Measurements from ENCODE around the gene SNORC.
"Not testable (repeated sequence)": the region's sequence is repeated elsewhere in the genome, so short reads cannot be mapped to it uniquely, and the experiment has no call there.

The SNORC gene

GRCh38 chr2:232870018-232870765, at the start of gene SNORC:
Gene SNORC (plus strand): TSS chr2:232870264. CDS start chr2:232870342, 78 bp downstream.
- DNase-seq: no peak

DNA sequence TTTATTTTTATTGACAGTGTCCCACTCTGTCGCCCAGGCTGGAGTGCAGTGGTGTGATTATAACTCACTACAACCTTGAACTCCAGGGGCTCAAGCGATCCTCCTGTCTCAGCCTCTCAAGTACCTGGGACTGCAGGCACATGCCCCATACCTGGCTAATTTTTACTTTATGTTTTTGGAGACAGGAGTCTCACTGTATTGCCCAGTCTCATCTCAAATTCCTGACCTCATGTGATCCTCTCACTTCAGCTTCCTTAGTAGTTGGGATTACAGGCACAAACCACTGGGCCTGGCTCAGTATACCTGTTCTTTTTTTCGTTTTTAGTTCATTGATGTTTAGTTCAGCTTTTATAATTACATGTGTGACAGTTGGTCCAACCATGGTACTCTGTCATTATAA, 40.1 kb upstream of the SNORC start:
- DNase-seq: no peak

DNA sequence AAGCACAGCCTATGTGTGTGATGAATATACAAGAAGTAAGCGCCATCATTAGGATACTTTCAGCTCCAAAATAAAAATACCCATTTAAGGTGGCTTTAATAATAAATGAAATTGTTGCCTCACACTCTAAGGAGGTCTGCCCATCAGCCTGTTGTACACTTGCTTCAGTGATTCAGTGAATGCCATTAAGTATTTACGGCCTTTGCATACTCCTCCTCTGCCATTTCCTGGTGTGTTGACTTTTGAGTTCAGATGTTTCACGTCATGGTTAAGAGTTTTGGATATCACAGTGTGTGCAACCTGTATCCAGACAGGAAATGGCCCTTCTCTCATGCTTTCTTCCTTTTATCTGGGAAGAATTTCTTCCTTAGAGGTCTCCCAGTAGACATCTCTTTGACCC, 38.6 kb upstream of the SNORC start:
- DNase-seq: no peak

GRCh38 chr2:232833830-232834229, 36.2 kb upstream of the SNORC start:
- no peak for DNase-seq

DNA sequence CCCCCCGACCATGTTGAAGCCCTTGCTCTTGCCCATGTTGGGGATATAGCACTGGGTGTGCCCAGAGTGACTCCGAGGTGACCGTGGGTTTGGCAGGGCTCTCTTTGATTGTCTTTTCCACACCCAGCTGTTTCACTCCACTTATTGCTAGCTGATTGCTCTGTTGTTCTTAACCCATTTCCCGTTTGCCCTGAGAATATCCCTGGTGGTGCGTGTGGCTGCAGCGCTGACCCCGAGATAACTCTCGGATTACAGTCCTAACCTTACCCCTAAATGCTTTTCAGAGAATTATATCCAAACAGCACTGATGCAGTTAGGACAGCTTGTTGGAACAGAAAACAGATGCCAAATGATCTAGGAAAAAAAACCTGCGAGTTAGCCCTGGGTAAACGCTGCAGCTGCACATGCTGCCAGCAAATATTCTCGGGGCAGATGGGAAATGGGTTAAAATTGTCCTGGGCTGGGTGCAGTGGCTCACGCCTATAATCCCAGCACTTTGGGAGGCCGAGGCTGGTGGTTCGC, 34.3 kb upstream of the SNORC start:
- DNase-seq: no peak

DNA sequence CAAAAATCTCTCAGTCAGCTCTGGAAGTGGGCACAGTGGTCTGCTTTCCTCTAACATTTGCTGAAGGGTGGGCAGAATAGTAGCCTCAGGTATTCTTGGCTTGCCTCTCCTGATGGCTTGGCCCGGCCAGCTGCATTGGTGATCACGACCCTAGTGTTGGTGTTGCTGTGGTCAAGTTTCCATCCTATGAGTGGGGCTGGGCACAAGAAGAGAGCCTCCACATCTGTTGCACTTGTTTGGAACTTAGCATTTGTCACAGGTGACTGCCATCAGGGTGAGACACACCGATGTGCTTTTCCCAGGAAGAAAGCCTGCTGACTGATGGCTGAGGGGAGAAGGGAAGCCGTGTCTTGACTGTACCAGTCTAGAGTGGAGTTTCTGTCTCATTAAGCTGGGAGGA, 33.1 kb upstream of the SNORC start:
- DNase-seq: no peak

DNA sequence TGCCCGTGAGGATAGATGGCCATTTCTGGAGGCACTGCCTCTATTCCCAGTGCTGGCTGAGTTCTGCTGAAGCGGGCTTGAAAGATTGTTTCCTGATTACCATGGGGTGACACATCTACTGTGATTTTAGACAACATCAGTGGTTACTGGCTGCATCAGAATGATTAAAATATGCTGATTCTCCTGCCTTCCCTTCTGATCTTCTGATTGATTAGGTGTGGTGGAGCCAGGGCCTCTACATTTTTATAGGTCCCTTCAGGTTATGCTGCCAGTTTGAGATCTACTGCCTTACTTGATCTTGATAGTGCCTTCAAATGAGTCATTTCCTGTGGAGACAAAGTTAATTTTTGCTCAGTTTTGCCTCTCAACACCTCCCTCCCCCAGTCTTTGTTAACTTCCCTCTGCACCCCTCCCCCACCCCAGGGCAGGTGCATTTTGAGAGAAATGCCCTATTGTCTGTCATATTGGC, 31.6 kb upstream of the SNORC start:
- DNase-seq: peak; percentile 46

GRCh38 chr2:232839411-232840079, 30.5 kb upstream of the SNORC start:
- no peak for DNase-seq

GRCh38 chr2:232842689-232843088, 27.4 kb upstream of the SNORC start:
- no peak for DNase-seq

DNA sequence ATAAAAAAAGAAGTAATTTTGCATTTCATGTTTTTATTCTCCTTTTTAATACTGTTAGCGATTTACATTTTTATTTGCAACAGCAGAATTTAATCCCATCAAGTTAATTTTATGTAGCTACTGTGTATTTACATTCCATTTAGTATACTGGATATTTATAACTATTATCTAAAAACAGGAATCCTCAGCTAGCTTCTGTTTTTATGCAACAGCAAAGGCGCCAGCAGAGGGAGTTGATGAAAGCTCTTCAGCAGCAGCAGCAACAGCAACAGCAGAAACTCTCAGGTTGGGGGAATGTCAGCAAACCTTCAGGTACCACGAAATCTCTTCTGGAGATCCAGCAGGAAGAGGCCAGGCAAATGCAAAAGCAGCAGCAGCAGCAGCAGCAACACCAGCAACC, 26.2 kb upstream of the SNORC start:
- DNase-seq: no peak

GRCh38 chr2:232846055-232846454, 24.0 kb upstream of the SNORC start:
- DNase-seq: no peak

GRCh38 chr2:232850039-232850438, 20.0 kb upstream of the SNORC start:
- no peak for DNase-seq

DNA sequence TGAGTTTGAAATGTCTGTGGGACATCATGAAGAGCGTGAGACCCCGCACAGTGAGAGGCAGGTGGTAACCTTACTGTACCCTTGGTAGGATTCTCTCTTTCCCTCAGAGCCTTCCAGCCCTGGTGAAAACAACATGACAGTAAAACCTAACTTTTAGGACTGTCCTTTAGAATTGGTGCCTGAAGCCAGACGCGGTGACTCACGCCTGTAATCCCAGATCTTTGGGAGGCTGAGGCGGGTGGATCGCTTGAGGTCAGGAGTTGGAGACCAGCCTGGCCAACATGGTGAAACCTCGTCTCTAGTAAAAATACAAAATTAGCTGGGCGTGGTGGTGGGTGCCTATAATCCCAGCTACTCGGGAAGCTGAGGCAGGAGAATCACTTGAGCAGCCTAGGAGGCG, 18.0 kb upstream of the SNORC start:
- DNase-seq: not testable (repeated sequence)

- DNase-seq: no peak
Measured at GRCh38 chr2:232852676-232853075, 17.4 kb upstream of the SNORC start.

GRCh38 chr2:232854082-232854481, 16.0 kb upstream of the SNORC start:
- no peak for DNase-seq

- DNase-seq: no peak
Measured at GRCh38 chr2:232857158-232857563, 12.9 kb upstream of the SNORC start.

DNA sequence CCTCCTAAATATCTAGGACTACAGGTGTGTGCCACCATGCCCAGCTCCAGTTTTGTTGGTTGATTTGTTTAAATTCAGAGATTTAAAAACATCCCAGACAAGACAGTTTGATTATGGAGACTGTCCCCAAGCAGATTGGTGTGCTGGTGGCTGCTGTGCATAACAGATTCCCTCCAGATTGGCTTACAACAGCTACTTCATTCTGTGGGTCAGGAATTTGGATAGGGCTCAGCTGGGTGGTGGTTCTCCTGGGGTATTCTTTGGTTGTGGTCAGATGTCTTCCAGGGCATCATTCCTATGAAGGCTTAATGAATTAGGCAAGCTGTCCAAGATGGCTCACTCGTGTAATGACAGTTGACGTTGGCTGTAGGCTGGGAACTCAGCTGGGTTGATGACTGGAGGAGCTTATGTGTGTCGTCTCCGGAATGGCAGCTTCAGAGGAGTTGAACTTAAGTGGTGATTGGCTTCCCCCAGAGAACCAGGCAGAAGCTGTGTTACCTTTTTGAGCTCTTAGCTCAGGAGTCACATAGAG, 10.6 kb upstream of the SNORC start:
- DNase-seq: no peak

GRCh38 chr2:232860593-232861241, 9.3 kb upstream of the SNORC start:
- no peak for DNase-seq

GRCh38 chr2:232861353-232861752, 8.7 kb upstream of the SNORC start:
- no peak for DNase-seq

DNA sequence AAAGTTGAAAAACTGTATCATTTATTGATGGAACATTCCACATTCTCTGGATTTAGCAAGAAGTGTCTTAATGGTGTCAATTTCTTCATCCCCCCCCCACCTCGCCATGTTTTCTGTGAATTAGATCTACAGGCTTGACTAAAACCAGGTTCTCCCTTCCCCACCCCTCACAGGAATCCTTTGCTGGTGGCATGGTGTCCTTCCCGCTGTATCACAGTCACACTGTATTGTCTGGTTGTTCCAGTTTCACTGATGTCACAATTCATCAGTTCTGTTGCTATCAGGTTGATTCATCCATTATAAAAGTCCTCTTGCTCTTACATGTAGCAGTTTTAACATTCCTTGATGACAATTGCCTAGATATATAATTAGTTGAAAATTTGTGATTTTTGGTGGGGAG, 6.1 kb upstream of the SNORC start:
- no peak for DNase-seq

DNA sequence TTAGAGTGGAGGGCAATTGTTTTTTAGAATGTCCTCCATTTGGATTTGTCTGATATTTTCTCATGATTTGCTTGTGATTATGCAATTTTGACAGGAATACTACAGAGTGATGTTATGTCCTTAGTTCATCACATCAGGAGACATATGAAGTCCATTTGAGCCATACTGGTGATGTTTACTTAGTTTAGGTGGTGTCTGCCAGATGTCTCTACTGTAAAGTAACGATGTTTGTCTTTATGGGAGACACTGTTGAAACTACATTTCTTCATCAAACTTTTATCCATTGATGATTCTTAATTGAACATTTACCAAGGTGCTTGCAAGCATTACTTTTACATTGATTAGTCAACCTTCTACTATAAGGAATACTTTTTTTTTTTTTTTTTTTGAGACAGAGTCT, 4.9 kb upstream of the SNORC start:
- DNase-seq: no peak

DNA sequence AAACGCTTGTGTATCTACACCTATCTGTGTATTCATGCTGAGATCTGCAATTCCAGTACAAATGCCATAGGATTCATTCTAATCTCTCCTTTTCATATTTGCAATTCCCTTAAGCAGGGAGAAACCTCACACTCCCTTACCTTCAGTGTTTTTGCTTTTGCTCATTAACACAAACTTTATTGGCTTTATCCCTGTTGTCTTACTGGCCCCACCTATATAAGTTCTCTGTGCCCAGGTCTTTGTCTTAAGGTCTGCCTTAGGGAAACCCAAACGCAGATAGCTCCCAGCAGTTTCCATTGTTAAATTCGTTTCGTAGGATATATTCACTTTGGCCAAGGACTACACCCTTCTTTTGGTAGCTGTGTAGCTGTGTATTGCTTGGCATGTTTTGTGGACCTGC, 4.0 kb upstream of the SNORC start:
- DNase-seq: no peak
